Uterus (tissue), 4 donors: ENCODE results near the gene ADAMTSL1. TPM values are rescaled to one million over a fixed set of nuclear protein-coding genes. Genes with fewer than 3 reads are reported as not detected.

ENCODE experiments used
- DNase-seq, 2 donors: peaks; one replicate each; pipeline ENCODE4 v3.0.0-alpha.2; 2019 to 2020
- H3K27ac ChIP-seq, 2 donors: fragments of 200-600 bp; sonication (generic); 1 replicate in 1 of 2; 2 replicates in 1 of 2; pipeline ENCODE4 v1.5.1; 2016 to 2018
- H3K27me3 ChIP-seq, 2 donors: fragments of 200-600 bp; sonication (generic); one replicate each; pipeline ENCODE4 v1.5.1; 2018 to 2019; ENCODE audit warnings: control low read depth in 1 of 2
- H3K36me3 ChIP-seq, 2 donors: fragments of 200-600 bp; sonication (generic); one replicate each; pipeline ENCODE4 v1.5.1; 2019; ENCODE audit warnings: control low read depth in 1 of 2
- H3K4me1 ChIP-seq, 2 donors: fragments of 200-600 bp; sonication (generic); one replicate each; pipeline ENCODE4 v1.5.1; 2018 to 2019; ENCODE audit warnings: control low read depth in 1 of 2
- H3K4me3 ChIP-seq, 2 donors: fragments of 200-600 bp; sonication (generic); 1 replicate in 1 of 2; 2 replicates in 1 of 2; pipeline ENCODE4 v1.5.1; 2018 to 2019; ENCODE audit warnings: mild to moderate bottlenecking in 1 of 2
- H3K9me3 ChIP-seq, 2 donors: fragments of 200-600 bp; sonication (generic); one replicate each; pipeline ENCODE4 v1.5.1; 2019; ENCODE audit warnings: control low read depth in 1 of 2
- POLR2A ChIP-seq, 2 donors: fragments of 450-650 bp; IDR thresholded peaks; one replicate each; pipeline ENCODE4 v1.6.1; 2016; ENCODE audit warnings: antibody characterized with exemption in 2 of 2, mild to moderate bottlenecking in 1 of 2, moderate library complexity in 1 of 2
- intact Hi-C: fragments of 100-400 bp; cut with DNase I; formaldehyde crosslinking; loops from one replicate; pipeline ENCODE4 v1.15.1; 2023; ENCODE audit warnings: low total_unique reads
- total RNA-seq, 4 donors: library from RNA; depleted of rRNA in 3 of 4; stranded (reverse); fragments of >200 nt in 3 of 4; gene quantifications; one replicate each; pipeline versions ENCODE4 v1.1.0 to v1.2.4, GENCODE V29; 2014 to 2023
- TF ChIP-seq, protein P1 (sequence below), 4 experiments: fragments of 200-600 bp in 2 of 4; fragments of 450-650 bp in 2 of 4; sonication (generic) in 2 of 4; IDR thresholded peaks; one replicate each; pipeline ENCODE4 v1.5.1; 2016 to 2019; ENCODE audit warnings: antibody characterized with exemption in 4 of 4, mild to moderate bottlenecking in 2 of 4, moderate library complexity in 1 of 4
- donor health status: DM: yes; HTN: yes; CAD: no.

ADAMTSL1 gene
- total RNA-seq, 4 donors from 2014 or later, result 30.0 to 186 (median 138) TPM

DNA sequence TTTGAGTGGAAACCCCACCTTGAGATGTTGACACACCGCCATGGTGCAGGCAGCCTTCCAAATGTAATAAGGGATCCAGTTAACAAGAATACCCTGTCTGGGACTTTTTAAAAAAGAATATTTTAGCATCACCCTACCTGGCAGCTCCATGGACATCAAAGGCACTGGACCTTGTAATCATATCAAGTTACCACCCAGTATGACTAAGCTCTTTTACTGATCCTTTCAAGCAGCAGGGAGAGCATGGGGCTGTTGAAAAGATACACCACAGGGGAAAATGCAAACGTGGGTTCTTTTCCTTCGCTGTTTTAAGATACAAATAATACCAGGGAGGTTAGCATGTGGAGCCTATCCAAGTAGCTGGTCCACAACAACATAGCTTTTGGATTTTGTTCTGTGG lies 347.8 kb downstream of the ADAMTSL1 start:
- Histone ChIP-seq H3K4me1 (no peaks in the 10 kb centered on the region), H3K27ac (peak overlapping the region; percentile 12 to 28), H3K4me3 (no peak overlapping the region), H3K36me3 (no peaks in the 10 kb centered on the region), H3K27me3 (no peaks in the 10 kb centered on the region), H3K9me3 (no peaks in the 10 kb centered on the region)
- intact Hi-C loops, result no loop called here
- TF ChIP-seq POLR2A (IDR thresholded peaks at IDR 0.05), result no peak
- TF ChIP-seq, protein P1, sequence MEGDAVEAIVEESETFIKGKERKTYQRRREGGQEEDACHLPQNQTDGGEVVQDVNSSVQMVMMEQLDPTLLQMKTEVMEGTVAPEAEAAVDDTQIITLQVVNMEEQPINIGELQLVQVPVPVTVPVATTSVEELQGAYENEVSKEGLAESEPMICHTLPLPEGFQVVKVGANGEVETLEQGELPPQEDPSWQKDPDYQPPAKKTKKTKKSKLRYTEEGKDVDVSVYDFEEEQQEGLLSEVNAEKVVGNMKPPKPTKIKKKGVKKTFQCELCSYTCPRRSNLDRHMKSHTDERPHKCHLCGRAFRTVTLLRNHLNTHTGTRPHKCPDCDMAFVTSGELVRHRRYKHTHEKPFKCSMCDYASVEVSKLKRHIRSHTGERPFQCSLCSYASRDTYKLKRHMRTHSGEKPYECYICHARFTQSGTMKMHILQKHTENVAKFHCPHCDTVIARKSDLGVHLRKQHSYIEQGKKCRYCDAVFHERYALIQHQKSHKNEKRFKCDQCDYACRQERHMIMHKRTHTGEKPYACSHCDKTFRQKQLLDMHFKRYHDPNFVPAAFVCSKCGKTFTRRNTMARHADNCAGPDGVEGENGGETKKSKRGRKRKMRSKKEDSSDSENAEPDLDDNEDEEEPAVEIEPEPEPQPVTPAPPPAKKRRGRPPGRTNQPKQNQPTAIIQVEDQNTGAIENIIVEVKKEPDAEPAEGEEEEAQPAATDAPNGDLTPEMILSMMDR (IDR thresholded peaks at IDR 0.05), result no peak
- no peak for DNase-seq

DNA sequence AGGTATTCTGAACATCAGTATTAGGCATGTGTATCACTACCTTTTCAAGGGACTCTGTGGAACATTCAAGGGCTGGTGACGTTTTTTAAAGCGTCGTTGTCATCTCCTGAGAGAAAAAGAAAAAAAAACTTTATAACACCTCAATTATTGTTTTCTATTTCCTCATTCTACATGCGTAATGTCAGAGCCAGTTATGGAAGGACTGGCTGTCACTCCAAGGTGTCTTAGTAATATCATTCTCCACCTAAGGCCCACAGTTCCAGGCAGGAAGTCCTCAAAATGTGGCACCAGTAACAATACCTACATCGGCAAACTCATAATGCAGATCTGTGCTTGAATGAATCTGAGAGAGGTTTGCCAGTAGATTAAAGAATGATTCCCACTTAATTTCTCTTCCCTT lies 348.9 kb downstream of the ADAMTSL1 start:
- TF ChIP-seq POLR2A (IDR thresholded peaks at IDR 0.05), result no peak
- intact Hi-C loops, result no loop called here

DNA sequence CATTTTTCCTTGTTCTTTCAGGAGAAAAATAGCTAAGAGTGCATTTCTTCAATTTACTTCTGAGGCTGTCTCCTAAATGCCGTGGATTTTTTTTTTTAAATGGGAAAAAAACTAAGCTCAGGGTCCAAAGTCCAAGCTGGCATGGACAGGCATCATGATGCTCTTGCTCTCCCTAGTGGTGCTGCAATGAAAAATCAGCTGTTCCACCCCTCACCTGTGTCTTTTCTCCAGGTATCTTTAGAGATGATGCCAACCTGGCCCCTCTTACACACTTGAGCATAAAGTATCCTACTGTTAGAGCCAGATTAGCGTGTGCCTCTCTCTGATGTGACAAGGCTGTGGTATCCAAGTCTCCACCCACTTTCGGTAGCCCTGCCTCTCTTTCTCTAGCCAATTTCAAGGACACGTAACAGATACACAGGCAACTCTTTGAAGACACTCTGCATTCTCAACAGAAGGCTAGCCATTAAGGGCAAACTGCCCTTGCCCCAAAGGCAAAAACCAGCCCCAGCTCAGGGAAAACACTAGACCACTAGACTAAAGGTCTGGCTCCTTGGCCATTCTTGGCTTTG lies 350.2 kb downstream of the ADAMTSL1 start:
- intact Hi-C loops, result no loop called here
- H3K27ac ChIP-seq, result no peak overlapping the region
- no peaks in the 10 kb centered on the region for H3K27me3 ChIP-seq
- no peaks in the 10 kb centered on the region for H3K36me3 ChIP-seq
- TF ChIP-seq POLR2A (IDR thresholded peaks at IDR 0.05), result no peak
- TF ChIP-seq, protein P1 (IDR thresholded peaks at IDR 0.05), result no peak
- H3K4me1 ChIP-seq, result no peaks in the 10 kb centered on the region
- H3K9me3 ChIP-seq, result no peaks in the 10 kb centered on the region
- no peak for DNase-seq
- H3K4me3 ChIP-seq, result no peak overlapping the region

More for the DNA sequence above, 348.9 kb downstream of the ADAMTSL1 start:
- no peaks in the 10 kb centered on the region for H3K9me3 ChIP-seq
- H3K27me3 ChIP-seq, result no peaks in the 10 kb centered on the region
- H3K36me3 ChIP-seq, result no peaks in the 10 kb centered on the region
- no peak overlapping the region for H3K4me3 ChIP-seq
- no peak overlapping the region for H3K27ac ChIP-seq
- H3K4me1 ChIP-seq, result no peaks in the 10 kb centered on the region
- DNase-seq, result no peak

- Histone ChIP-seq H3K36me3 (no peaks in the 10 kb centered on the region), H3K27ac (no peak overlapping the region), H3K27me3 (no peaks in the 10 kb centered on the region), H3K9me3 (no peaks in the 10 kb centered on the region), H3K4me1 (no peaks in the 10 kb centered on the region), H3K4me3 (no peak overlapping the region)
- DNase-seq, result no peak
- TF ChIP-seq, protein P1 (IDR thresholded peaks at IDR 0.05), result no peak
- no peak for TF ChIP-seq POLR2A (IDR thresholded peaks at IDR 0.05)
- intact Hi-C loops, result no loop called here
Measured at GRCh38 chr9:18825656-18826170, 351.8 kb downstream of the ADAMTSL1 start.

- Histone ChIP-seq H3K4me3 (no peak overlapping the region), H3K27me3 (no peaks in the 10 kb centered on the region), H3K9me3 (no peaks in the 10 kb centered on the region), H3K27ac (no peak overlapping the region), H3K36me3 (no peaks in the 10 kb centered on the region), H3K4me1 (no peaks in the 10 kb centered on the region)
- intact Hi-C loops, result no loop called here
- TF ChIP-seq POLR2A (IDR thresholded peaks at IDR 0.05), result no peak
- TF ChIP-seq, protein P1 (IDR thresholded peaks at IDR 0.05), result no peak
- DNase-seq, result no peak
Measured at GRCh38 chr9:18826248-18826647, 352.3 kb downstream of the ADAMTSL1 start.
